HL-60 (cell line): Measurements from ENCODE around the gene SMURF2.

Experiments used
- DNase-seq, 2 experiments: peaks; one replicate each; pipeline ENCODE4 v3.0.0-alpha.2; 2010 to 2020; ENCODE audit warnings: low read depth in 1 of 2, low spot score in 1 of 2
- H3K27ac ChIP-seq: fragments of 250-450 bp; sonication (Bioruptor Pico); replicated peaks from 2 replicates; pipeline ENCODE4 v1.5.1; 2020; ENCODE audit warnings: mild to moderate bottlenecking, moderate library complexity
- H3K27me3 ChIP-seq: fragments of 250-450 bp; sonication (Bioruptor Pico); 2 replicates; pipeline ENCODE4 v1.5.1; 2021; ENCODE audit warnings: mild to moderate bottlenecking, moderate library complexity; ENCODE audit not compliant: insufficient read depth, poor library complexity, severe bottlenecking
- H3K4me3 ChIP-seq: replicated peaks from 2 replicates; pipeline ENCODE4 v1.5.1; 2011; ENCODE audit warnings: mild to moderate bottlenecking, control low read depth, low read length; ENCODE audit not compliant: insufficient read depth
- CTCF ChIP-seq: IDR thresholded peaks from one replicate; pipeline ENCODE4 v1.5.1; 2011; ENCODE audit warnings: low read length, control low read depth, inconsistent platforms; ENCODE audit not compliant: insufficient read depth
- GABPA ChIP-seq: IDR thresholded peaks from 2 replicates; pipeline ENCODE4 v1.6.1; 2012; ENCODE audit warnings: low read depth
- POLR2AphosphoS5 ChIP-seq: IDR thresholded peaks from 2 replicates; pipeline ENCODE4 v1.6.1; 2012; ENCODE audit warnings: low read depth
- REST ChIP-seq: IDR thresholded peaks from 2 replicates; pipeline ENCODE4 v1.6.1; 2012; ENCODE audit warnings: low read depth; ENCODE audit not compliant: insufficient replicate concordance
- SPI1 ChIP-seq: IDR thresholded peaks from 2 replicates; pipeline ENCODE4 v1.6.1; 2012; ENCODE audit warnings: low read depth, mild to moderate bottlenecking, borderline replicate concordance

Gene SMURF2

GRCh38 chr17:64546716-64547115 lies 115.4 kb downstream of the SMURF2 start:
- TF ChIP-seq POLR2AphosphoS5 (no peak), SPI1 (no peak), CTCF (no peak), GABPA (no peak), REST (no peak)
- H3K27me3 ChIP-seq = no peaks in the 10 kb centered on the region
- no peak for DNase-seq
- H3K4me3 ChIP-seq = no peak overlapping the region
- H3K27ac ChIP-seq = no peak overlapping the region

- TF ChIP-seq GABPA = no peak
- TF ChIP-seq POLR2AphosphoS5 = no peak
- no peak for TF ChIP-seq SPI1
- TF ChIP-seq CTCF = no peak
- no peak for TF ChIP-seq REST
- DNase-seq = no peak
- no peaks in the 10 kb centered on the region for H3K27me3 ChIP-seq
- H3K27ac ChIP-seq = no peak overlapping the region
- H3K4me3 ChIP-seq = no peak overlapping the region
Measured at GRCh38 chr17:64544742-64545141, 117.4 kb downstream of the SMURF2 start.

DNA sequence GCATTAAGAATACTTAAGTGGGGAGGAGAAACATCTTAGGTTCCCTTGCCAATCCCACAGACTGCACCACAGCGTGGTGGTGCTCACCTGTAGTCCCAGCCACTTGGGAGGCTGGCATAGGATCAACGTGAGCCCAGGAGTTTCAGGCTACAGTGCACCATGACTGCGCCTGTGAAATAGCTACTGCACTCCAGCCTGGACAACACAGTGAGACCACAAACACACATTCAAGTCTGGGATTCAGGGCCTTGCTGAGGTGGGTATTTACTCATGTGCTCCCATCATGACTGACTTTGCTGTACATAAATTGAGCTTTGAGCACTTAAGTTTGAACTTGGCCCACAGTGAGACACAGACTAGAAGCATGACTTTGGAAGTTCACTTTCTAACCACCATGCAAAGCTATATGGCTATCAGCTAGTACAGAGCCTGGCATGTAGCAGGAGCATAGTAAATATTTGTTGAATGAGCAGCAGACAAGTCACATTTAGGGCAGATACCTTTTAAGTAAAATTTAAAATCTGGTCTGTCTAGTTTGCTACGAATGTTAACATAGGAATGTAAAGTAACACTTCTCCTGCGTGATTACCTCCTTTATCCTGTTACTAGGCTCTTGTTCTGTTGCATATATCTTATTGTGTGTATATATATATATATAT lies 121.9 kb downstream of the SMURF2 start:
- no peak overlapping the region for H3K27ac ChIP-seq
- TF ChIP-seq POLR2AphosphoS5 (no peak), GABPA (no peak), REST (no peak), CTCF (no peak)
- H3K27me3 ChIP-seq = no peaks in the 10 kb centered on the region
- H3K4me3 ChIP-seq = no peak overlapping the region
- no peak for DNase-seq
